GM18520 (cell line): Measurements from ENCODE around the gene LTBP1.

ENCODE experiments used
- ATAC-seq: cut with Tn5 transposase; IDR thresholded peaks from one replicate; pipeline ENCODE4 v1.9.1; 2021; ENCODE audit not compliant: unreplicated experiment

The LTBP1 gene

GRCh38 chr2:33107690-33108482 lies 161.1 kb downstream of the LTBP1 start:
- ATAC-seq, result no peak

- ATAC-seq, result no peak
Measured at GRCh38 chr2:33108483-33109443, 162.0 kb downstream of the LTBP1 start.

- no peak for ATAC-seq
Measured at GRCh38 chr2:33110461-33110860, 163.7 kb downstream of the LTBP1 start.

GRCh38 chr2:33111002-33111446 lies 164.3 kb downstream of the LTBP1 start:
- no peak for ATAC-seq

GRCh38 chr2:33115196-33115595 lies 168.4 kb downstream of the LTBP1 start:
- no peak for ATAC-seq

GRCh38 chr2:33115728-33116127 lies 169.0 kb downstream of the LTBP1 start:
- no peak for ATAC-seq

- no peak for ATAC-seq
Measured at GRCh38 chr2:33116799-33117198, 170.0 kb downstream of the LTBP1 start.

- no peak for ATAC-seq
Measured at GRCh38 chr2:33118651-33119050, 171.9 kb downstream of the LTBP1 start.

GRCh38 chr2:33121416-33121815 lies 174.7 kb downstream of the LTBP1 start:
- no peak for ATAC-seq

- ATAC-seq, result no peak
Measured at GRCh38 chr2:33121925-33122324, 175.2 kb downstream of the LTBP1 start.

- no peak for ATAC-seq
Measured at GRCh38 chr2:33122726-33123125, 176.0 kb downstream of the LTBP1 start.

GRCh38 chr2:33123216-33123615 lies 176.5 kb downstream of the LTBP1 start:
- ATAC-seq, result no peak

- ATAC-seq, result no peak
Measured at GRCh38 chr2:33126552-33126951, 179.8 kb downstream of the LTBP1 start.

- no peak for ATAC-seq
Measured at GRCh38 chr2:33126958-33127357, 180.2 kb downstream of the LTBP1 start.

- no peak for ATAC-seq
Measured at GRCh38 chr2:33129263-33130053, 182.7 kb downstream of the LTBP1 start.

- no peak for ATAC-seq
Measured at GRCh38 chr2:33130054-33130447, 183.3 kb downstream of the LTBP1 start.

GRCh38 chr2:33130544-33130943 lies 183.8 kb downstream of the LTBP1 start:
- no peak for ATAC-seq

GRCh38 chr2:33131111-33131510 lies 184.4 kb downstream of the LTBP1 start:
- no peak for ATAC-seq

GRCh38 chr2:33131749-33132148 lies 185.0 kb downstream of the LTBP1 start:
- ATAC-seq, result no peak

- no peak for ATAC-seq
Measured at GRCh38 chr2:33133454-33133952, 186.8 kb downstream of the LTBP1 start.
